ENCODE measurements around the gene ALK.

ALK gene

DNA sequence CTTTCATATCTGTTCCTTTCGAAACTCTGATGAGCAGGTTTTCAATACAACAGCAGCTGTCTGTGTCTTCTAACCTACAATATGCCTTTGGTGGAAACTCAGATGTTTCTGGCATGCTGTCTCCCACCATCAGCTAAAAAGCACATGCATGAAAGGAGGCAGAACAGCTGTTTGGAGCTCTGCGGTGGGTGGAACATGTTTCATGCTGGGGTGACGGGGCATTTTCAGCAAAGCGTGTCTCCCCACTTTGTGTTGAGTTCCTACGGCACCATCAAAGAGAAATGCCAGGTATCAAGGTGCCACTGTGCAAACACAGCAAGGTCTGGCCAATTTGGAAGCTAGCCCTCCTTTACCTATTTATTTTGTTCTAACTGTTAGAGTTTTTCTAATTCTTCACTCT is 516.1 kb downstream of the ALK start:
- no peak for DNase-seq (ENCODE audit: low read depth)
- H3K4me3 ChIP-seq (ENCODE audit: control insufficient read depth, low read depth, low read length), result no peak overlapping the region
- TF ChIP-seq, protein P1, sequence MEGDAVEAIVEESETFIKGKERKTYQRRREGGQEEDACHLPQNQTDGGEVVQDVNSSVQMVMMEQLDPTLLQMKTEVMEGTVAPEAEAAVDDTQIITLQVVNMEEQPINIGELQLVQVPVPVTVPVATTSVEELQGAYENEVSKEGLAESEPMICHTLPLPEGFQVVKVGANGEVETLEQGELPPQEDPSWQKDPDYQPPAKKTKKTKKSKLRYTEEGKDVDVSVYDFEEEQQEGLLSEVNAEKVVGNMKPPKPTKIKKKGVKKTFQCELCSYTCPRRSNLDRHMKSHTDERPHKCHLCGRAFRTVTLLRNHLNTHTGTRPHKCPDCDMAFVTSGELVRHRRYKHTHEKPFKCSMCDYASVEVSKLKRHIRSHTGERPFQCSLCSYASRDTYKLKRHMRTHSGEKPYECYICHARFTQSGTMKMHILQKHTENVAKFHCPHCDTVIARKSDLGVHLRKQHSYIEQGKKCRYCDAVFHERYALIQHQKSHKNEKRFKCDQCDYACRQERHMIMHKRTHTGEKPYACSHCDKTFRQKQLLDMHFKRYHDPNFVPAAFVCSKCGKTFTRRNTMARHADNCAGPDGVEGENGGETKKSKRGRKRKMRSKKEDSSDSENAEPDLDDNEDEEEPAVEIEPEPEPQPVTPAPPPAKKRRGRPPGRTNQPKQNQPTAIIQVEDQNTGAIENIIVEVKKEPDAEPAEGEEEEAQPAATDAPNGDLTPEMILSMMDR (IDR thresholded peaks at IDR 0.05; ENCODE audit: control insufficient read depth, insufficient read depth, low read depth, low read length, missing control alignments), result no peak

DNA sequence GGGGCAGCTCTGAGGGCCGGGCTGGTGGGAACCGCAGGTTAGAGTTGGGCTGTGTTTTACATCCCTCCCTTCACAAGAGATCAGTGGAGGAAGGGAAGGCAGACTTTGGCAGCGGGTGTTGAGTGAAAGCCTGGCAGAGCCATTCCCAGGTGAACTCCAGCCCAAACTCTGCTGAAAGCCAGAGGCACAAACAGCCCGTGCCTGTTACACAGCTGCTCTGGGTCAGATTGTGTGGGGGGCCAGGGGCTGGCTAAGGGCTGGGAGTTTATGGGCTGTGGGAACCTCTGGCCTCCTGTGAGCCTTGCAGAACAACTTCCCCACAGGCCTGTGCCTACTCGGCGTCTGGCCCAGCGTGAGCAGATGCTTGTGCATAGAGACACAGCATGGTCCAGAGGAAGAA is 519.4 kb downstream of the ALK start:
- no peak for DNase-seq (ENCODE audit: low read depth)
- no peak overlapping the region for H3K4me3 ChIP-seq (ENCODE audit: control insufficient read depth, low read depth, low read length)
- TF ChIP-seq, protein P1 (IDR thresholded peaks at IDR 0.05; ENCODE audit: control insufficient read depth, insufficient read depth, low read depth, low read length, missing control alignments), result no peak

DNA sequence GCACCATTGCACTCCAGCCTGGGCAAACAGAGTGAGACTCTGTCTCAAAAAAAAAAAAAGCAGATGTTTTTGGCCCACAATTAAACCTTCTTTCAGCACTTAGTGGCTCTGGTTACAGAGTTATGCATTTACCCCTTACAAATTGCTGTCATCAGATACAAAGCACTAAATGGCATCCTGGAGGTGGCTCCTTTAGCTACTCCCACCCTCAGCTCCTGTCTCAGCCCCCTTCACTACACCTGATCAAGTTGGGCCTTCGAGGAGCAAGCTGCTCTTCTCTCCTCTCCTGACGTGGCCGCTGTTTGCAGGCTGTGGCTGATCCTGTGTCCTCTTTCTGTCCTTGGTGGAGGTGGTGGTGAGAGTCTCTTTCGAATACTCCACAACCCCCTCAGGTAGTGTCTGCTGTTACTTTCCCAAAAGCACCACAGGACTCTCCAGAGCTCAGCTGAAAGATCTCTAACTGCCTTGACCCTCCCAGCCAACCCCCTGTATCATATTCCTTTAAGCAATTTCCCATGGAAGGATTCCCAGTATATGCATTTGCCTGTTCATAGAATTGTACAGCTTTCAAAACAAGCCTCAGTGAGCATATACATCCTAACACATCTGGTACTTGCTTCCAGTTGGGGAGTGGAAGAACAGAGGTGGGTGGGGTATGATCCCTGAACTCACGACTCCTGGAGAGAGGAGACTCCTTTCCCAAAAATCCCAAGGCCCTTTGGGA is 520.3 kb downstream of the ALK start:
- TF ChIP-seq, protein P1 (IDR thresholded peaks at IDR 0.05; ENCODE audit: control insufficient read depth, insufficient read depth, low read depth, low read length, missing control alignments), result no peak
- DNase-seq (ENCODE audit: low read depth), result no peak
- H3K4me3 ChIP-seq (ENCODE audit: control insufficient read depth, low read depth, low read length), result no peak overlapping the region

DNA sequence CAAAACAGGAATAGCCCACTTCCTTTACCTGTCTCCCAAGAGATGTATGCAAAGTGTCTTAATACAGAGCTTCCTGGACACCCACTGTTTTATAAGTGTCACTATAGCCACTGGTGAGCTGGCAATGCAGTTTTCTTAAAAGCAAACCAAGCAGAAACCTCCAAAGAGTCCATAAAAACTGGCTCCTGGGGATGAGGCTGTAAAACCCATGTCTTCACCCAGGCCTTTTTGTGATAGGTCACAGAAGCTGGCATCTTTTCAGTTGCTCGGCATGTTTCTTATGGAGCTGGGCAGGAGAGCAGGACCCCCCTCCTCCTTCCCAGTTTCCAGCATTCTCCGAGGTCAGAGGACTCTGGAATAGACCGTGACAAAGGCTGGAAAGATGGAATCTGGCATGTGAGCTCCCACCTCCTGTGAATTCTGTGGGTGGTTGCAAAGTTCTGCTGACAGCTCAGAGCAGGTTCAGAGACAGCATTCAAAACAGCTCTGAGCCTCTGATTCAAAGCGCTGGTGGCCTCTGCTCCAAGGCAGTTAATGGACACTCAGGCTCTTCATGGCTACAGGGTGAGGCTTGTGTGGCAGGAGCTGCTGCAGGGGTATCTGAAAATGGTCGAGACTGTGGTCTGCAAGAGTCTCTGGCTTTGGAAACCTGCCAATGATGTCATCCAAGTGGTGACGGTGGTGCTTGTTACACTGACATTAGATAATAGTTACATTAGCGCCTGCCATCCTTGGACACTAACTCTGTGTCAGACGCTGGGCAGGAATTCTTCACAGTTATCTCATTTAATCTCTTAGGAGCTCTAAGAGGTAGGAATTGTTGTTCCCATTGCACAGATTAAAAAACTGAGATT is 522.8 kb downstream of the ALK start:
- no peak overlapping the region for H3K4me3 ChIP-seq (ENCODE audit: control insufficient read depth, low read depth, low read length)
- TF ChIP-seq, protein P1 (IDR thresholded peaks at IDR 0.05; ENCODE audit: control insufficient read depth, insufficient read depth, low read depth, low read length, missing control alignments), result no peak
- DNase-seq (ENCODE audit: low read depth), result no peak

DNA sequence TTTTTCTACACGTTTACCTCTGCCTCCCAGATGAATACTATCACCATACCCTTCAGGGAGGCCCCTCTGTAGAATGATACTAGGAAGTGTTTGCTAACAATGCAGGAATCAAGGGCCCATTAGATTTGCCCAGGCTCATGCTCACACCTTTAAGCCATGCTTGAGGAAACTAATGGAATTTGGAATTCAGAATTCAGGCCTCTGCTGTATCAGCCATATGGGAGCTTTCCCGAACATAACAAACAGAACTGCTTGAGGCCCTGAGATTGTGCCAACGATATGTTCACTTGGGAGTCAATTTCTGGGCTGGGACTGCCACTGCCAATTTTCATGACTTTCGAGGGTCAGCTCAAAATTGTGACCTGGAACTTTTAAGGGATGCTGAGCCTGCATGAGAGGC is 523.7 kb downstream of the ALK start:
- TF ChIP-seq, protein P1 (IDR thresholded peaks at IDR 0.05; ENCODE audit: control insufficient read depth, insufficient read depth, low read depth, low read length, missing control alignments), result no peak
- H3K4me3 ChIP-seq (ENCODE audit: control insufficient read depth, low read depth, low read length), result no peak overlapping the region
- no peak for DNase-seq (ENCODE audit: low read depth)

DNA sequence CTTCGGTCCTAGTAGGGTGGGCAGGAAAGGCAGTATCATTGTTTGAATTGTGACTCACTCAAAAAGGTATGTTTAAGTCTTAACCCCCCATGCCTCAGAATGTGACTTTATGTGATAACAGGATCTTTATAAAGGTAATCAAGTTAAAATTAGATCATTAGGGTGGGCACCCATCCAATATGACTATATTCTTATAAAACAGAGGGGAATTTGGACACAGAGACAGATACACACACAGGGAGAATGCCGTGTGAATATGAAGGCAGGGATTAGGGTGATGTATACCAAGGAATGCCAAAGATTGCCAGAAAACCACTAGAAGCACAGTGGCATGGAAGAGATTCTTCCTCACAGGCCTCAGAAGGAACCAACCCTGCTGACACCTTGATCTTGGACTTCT is 524.3 kb downstream of the ALK start:
- TF ChIP-seq, protein P1 (IDR thresholded peaks at IDR 0.05; ENCODE audit: control insufficient read depth, insufficient read depth, low read depth, low read length, missing control alignments), result no peak
- no peak for DNase-seq (ENCODE audit: low read depth)
- no peak overlapping the region for H3K4me3 ChIP-seq (ENCODE audit: control insufficient read depth, low read depth, low read length)

All from AG09309 (cell line).